Measurements from ENCODE around the gene HSPH1.
"Not testable (repeated sequence)": the region's sequence is repeated elsewhere in the genome, so short reads cannot be mapped to it uniquely, and the experiment has no call there.

The HSPH1 gene

DNA sequence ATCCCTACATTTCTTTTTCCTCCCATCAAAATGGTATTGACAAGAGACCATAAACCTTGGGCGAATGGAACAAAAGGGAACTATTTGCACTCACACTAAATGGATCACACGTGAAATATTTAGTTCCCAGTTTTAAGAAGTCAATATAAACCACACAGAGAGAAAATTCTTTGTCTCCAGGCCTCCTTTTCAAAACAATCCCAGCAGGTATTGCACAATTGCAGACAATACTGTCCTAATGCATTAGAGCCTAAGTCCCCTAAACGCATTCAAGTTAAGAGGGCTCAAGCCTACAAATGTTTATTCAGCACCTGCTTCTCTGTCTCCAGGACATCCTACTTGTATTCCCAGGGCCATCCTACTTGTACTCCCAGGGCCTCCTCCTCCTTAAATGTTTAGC, 36.8 kb upstream of the HSPH1 start:
- no peaks in the 10 kb centered on the region for H3K36me3 ChIP-seq (ENCODE audit: insufficient read depth, low read length)

DNA sequence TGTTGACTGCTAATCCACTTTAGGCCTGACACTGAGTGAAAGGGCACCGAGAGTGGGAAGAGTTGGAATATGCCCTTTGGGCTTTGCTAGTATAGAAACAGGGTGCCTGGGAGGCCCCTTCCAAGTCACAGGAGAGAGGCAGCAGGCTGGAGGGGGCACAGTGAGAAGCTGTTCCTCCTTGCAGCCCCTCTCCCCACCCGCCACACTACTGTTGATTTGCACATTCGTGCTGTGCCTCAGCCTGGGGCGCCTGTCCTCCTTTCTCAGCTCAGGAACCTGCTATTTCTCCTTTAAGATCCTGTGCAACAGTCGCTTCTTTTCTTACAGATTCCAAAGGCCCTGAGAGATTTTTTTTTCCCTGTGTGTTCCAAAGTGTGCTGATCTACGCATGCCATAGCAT, 35.3 kb upstream of the HSPH1 start:
- Histone ChIP-seq H3K27ac (ENCODE audit: low read depth, low read length) (no peak overlapping the region), H3K9ac (ENCODE audit: low read length) (no peak overlapping the region), H3K9me3 (ENCODE audit: low read length) (no peaks in the 10 kb centered on the region), H3K27me3 (ENCODE audit: control insufficient read depth in 1 of 2, insufficient read depth in 2 of 2, low read length in 2 of 2) (no peaks in the 10 kb centered on the region), H3K4me3 (ENCODE audit: low read depth in 1 of 2, low read length in 2 of 2) (no peak overlapping the region), H3K36me3 (ENCODE audit: insufficient read depth, low read length) (no peaks in the 10 kb centered on the region), H3K4me1 (ENCODE audit: insufficient read depth, low read length) (peaks cover 5% of the 10 kb centered on the region)

More for the DNA sequence above, 36.8 kb upstream of the HSPH1 start:
- Histone ChIP-seq H3K27ac (ENCODE audit: low read depth, low read length) (no peak overlapping the region), H3K4me3 (ENCODE audit: low read depth in 1 of 2, low read length in 2 of 2) (no peak overlapping the region), H3K4me1 (ENCODE audit: insufficient read depth, low read length) (peaks cover 5% of the 10 kb centered on the region), H3K9me3 (ENCODE audit: low read length) (no peaks in the 10 kb centered on the region), H3K27me3 (ENCODE audit: control insufficient read depth in 1 of 2, insufficient read depth in 2 of 2, low read length in 2 of 2) (no peaks in the 10 kb centered on the region), H3K9ac (ENCODE audit: low read length) (no peak overlapping the region)

DNA sequence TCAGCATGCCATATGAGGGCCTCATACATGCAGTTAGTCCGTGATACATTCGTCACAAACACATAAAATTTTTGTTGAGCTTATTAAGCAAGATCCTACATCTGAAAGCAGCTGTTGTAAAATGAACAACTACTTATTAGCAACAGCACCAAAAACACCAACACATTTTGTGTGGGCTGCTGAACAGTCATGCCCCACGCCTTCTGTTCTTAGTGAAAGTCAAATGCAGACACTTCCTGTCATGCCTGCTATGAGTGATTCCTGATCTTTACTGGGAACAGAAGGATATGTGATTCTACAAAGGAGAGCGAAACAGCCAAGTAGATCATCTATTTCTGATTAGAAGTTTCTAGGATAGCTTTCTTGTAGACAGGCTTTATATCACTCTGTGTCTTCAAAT, 33.9 kb upstream of the HSPH1 start:
- Histone ChIP-seq H3K27me3 (ENCODE audit: control insufficient read depth in 1 of 2, insufficient read depth in 2 of 2, low read length in 2 of 2) (no peaks in the 10 kb centered on the region), H3K9me3 (ENCODE audit: low read length) (no peaks in the 10 kb centered on the region), H3K27ac (ENCODE audit: low read depth, low read length) (no peak overlapping the region), H3K36me3 (ENCODE audit: insufficient read depth, low read length) (no peaks in the 10 kb centered on the region), H3K4me3 (ENCODE audit: low read depth in 1 of 2, low read length in 2 of 2) (no peak overlapping the region), H3K4me1 (ENCODE audit: insufficient read depth, low read length) (no peaks in the 10 kb centered on the region), H3K9ac (ENCODE audit: low read length) (no peak overlapping the region)

DNA sequence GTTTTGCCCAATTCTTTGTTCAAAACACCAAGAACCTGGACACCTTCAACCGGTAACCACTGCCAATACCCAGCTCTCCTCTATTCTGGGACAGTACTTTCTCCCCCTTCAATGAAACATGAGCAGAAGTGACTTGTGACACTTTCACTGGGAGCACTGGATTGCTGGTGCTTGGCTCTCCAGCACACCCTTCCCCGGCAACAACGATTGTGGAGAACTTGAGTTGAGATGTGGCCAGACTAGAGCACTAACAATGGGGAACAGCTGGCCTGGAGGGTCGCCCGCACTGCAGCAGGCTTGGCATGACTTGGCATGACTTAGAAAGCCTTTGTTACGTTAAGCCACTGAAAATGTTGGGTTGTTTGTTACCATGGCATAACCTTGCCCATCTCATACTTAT, 30.6 kb upstream of the HSPH1 start:
- Histone ChIP-seq H3K9me3 (ENCODE audit: low read length) (no peaks in the 10 kb centered on the region), H3K9ac (ENCODE audit: low read length) (no peak overlapping the region), H3K27me3 (ENCODE audit: control insufficient read depth in 1 of 2, insufficient read depth in 2 of 2, low read length in 2 of 2) (no peaks in the 10 kb centered on the region), H3K36me3 (ENCODE audit: insufficient read depth, low read length) (no peaks in the 10 kb centered on the region), H3K27ac (ENCODE audit: low read depth, low read length) (no peak overlapping the region), H3K4me3 (ENCODE audit: low read depth in 1 of 2, low read length in 2 of 2) (no peak overlapping the region), H3K4me1 (ENCODE audit: insufficient read depth, low read length) (no peaks in the 10 kb centered on the region)

DNA sequence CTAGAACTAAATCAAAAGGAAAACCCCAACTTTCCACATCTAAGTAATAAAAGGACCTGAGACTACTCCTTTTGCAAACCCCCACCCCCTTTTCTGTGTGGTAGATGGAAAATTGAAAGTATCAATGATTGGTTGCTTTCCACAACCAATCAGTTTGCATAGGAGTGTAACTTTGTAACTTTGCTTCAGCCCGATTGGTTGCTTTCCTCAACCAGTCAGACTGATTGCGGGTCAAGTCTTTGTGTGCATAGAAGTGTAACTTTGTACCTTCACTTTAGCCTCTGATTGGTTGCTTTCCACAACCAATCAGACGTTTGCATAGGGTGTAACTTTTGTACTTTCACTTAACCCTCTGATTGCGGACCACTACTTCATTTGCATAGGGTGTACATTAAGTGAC, 30.0 kb upstream of the HSPH1 start:
- Histone ChIP-seq H3K9ac (ENCODE audit: low read length) (no peak overlapping the region), H3K27ac (ENCODE audit: low read depth, low read length) (no peak overlapping the region), H3K36me3 (ENCODE audit: insufficient read depth, low read length) (no peaks in the 10 kb centered on the region), H3K4me1 (ENCODE audit: insufficient read depth, low read length) (no peaks in the 10 kb centered on the region), H3K9me3 (ENCODE audit: low read length) (no peaks in the 10 kb centered on the region), H3K27me3 (ENCODE audit: control insufficient read depth in 1 of 2, insufficient read depth in 2 of 2, low read length in 2 of 2) (no peaks in the 10 kb centered on the region), H3K4me3 (ENCODE audit: low read depth in 1 of 2, low read length in 2 of 2) (no peak overlapping the region)

DNA sequence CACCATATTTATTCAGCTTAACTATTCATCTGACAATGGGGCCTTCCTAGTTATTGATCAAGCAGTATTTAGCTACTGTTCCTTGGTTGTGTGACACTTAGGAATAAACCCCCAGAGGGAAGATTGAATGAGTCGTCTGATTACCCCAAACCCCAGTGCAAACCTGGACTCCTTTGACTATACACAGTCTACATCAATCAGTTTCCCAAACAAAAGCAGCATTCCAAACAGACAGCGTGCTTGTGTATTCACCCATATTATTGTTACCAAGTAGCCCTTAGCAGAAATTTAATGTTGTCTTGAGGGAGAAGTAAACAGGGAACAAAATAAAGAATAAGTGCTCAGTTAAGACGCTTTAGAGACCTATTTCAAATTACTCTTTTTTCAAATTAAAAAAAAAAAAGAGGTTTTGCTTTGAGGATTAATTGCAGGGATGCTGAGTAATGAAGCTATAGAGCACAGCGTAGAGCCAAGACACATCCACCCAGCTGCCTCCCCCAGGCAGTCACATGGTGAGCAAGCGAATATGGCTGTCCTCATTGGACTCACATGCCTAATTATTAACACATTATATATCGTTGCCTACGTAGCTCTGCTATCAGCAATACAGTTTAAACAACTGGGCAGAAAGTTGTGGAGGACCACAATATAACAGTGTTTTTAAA, 23.4 kb upstream of the HSPH1 start:
- no peak overlapping the region for H3K9ac ChIP-seq (ENCODE audit: low read length)
- no peaks in the 10 kb centered on the region for H3K27me3 ChIP-seq (ENCODE audit: control insufficient read depth in 1 of 2, insufficient read depth in 2 of 2, low read length in 2 of 2)
- no peak overlapping the region for H3K27ac ChIP-seq (ENCODE audit: low read depth, low read length)
- H3K4me3 ChIP-seq (ENCODE audit: low read depth in 1 of 2, low read length in 2 of 2): no peak overlapping the region
- H3K4me1 ChIP-seq (ENCODE audit: insufficient read depth, low read length): no peaks in the 10 kb centered on the region
- H3K9me3 ChIP-seq (ENCODE audit: low read length): no peaks in the 10 kb centered on the region
- no peaks in the 10 kb centered on the region for H3K36me3 ChIP-seq (ENCODE audit: insufficient read depth, low read length)

DNA sequence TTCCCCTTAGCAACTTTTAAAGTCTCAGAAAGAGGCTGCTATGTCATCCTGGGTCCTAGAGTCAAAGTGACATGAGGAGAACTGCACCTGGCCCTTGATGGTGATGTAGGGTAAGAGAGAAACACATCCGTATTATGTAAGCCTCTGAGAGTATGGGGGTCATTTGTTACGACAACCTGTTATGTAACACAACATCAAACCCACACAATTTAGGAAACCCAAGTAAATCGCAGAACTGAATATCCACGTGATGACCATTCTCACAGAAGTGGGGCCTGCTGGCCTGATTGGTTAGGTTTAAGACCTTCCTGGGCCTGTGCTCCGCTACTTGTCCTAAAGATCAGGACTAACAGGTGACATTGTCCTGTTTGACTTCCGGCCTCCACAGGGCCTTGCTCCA, 22.7 kb upstream of the HSPH1 start:
- H3K9ac ChIP-seq (ENCODE audit: low read length): no peak overlapping the region
- no peaks in the 10 kb centered on the region for H3K4me1 ChIP-seq (ENCODE audit: insufficient read depth, low read length)
- no peaks in the 10 kb centered on the region for H3K27me3 ChIP-seq (ENCODE audit: control insufficient read depth in 1 of 2, insufficient read depth in 2 of 2, low read length in 2 of 2)
- H3K9me3 ChIP-seq (ENCODE audit: low read length): no peaks in the 10 kb centered on the region
- H3K36me3 ChIP-seq (ENCODE audit: insufficient read depth, low read length): no peaks in the 10 kb centered on the region
- no peak overlapping the region for H3K27ac ChIP-seq (ENCODE audit: low read depth, low read length)
- H3K4me3 ChIP-seq (ENCODE audit: low read depth in 1 of 2, low read length in 2 of 2): no peak overlapping the region

DNA sequence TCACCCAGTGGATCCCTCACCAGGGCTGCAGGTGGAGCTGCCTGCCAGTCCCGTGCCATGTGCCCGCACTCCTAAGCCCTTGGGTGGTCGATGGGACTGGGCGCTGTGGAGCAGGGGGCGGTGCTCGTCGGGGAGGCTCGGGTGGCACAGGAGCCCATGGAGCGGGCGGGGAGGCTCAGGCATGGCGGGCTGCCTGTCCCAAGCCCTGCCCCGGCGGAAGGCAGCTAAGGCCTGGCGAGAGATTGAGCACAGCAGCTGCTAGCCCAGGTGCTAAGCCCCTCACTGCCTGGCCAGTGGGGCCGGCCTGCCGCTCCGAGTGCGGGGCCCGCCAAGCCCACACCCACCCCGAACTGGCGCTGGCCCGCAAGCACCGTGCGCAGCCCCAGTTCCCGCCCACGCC, 21.3 kb upstream of the HSPH1 start:
- Histone ChIP-seq H3K27me3 (ENCODE audit: control insufficient read depth in 1 of 2, insufficient read depth in 2 of 2, low read length in 2 of 2) (no peaks in the 10 kb centered on the region), H3K4me1 (ENCODE audit: insufficient read depth, low read length) (no peaks in the 10 kb centered on the region), H3K36me3 (ENCODE audit: insufficient read depth, low read length) (no peaks in the 10 kb centered on the region), H3K27ac (ENCODE audit: low read depth, low read length) (no peak overlapping the region), H3K9ac (ENCODE audit: low read length) (no peak overlapping the region), H3K4me3 (ENCODE audit: low read depth in 1 of 2, low read length in 2 of 2) (no peak overlapping the region), H3K9me3 (ENCODE audit: low read length) (no peaks in the 10 kb centered on the region)

DNA sequence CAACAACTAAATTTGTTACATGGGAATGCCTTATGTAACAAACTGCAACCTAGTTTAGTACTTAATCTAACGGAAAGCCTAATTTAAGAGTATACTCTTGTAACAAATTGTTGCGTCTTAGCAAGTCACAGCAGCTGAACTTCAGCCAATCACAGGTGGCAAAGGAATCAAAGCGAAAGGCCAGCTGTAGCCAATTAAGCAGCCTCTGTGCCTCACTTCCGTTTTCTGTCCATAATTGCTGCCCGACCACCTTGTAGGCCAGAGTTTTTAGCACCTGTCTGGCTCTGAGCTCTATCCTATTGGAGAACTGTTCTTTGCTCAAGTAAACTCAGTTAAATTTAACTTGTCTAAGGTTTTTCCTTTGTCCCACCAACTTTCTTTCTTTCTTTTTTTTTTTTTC, 18.1 kb upstream of the HSPH1 start:
- H3K27me3 ChIP-seq (ENCODE audit: control insufficient read depth in 1 of 2, insufficient read depth in 2 of 2, low read length in 2 of 2): no peaks in the 10 kb centered on the region

DNA sequence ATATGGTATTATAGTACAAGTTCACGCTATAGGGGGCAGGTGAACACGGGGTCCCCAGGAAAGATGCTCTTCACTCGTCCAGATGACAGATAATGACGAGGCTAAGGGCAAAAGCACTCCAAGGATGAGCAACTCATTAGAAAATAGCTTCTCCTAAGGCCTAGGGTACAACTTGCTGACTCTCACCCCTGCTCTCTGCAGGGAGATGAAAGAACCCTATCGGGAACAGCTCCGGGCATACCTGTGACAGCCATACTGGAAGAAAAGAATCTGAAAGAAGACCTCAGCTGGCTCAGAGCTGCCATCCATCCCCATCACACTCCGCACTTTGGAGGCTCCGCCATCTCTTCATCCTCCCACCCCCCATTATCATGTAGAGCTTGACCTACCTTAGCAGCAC, 17.5 kb upstream of the HSPH1 start:
- no peaks in the 10 kb centered on the region for H3K9me3 ChIP-seq (ENCODE audit: low read length)
- H3K27ac ChIP-seq (ENCODE audit: low read depth, low read length): no peak overlapping the region
- H3K36me3 ChIP-seq (ENCODE audit: insufficient read depth, low read length): no peaks in the 10 kb centered on the region
- H3K9ac ChIP-seq (ENCODE audit: low read length): no peak overlapping the region
- H3K4me1 ChIP-seq (ENCODE audit: insufficient read depth, low read length): no peaks in the 10 kb centered on the region
- no peaks in the 10 kb centered on the region for H3K27me3 ChIP-seq (ENCODE audit: control insufficient read depth in 1 of 2, insufficient read depth in 2 of 2, low read length in 2 of 2)
- H3K4me3 ChIP-seq (ENCODE audit: low read depth in 1 of 2, low read length in 2 of 2): no peak overlapping the region

More for the DNA sequence above, 18.1 kb upstream of the HSPH1 start:
- H3K9me3 ChIP-seq (ENCODE audit: low read length): no peaks in the 10 kb centered on the region
- no peak overlapping the region for H3K9ac ChIP-seq (ENCODE audit: low read length)
- no peaks in the 10 kb centered on the region for H3K4me1 ChIP-seq (ENCODE audit: insufficient read depth, low read length)
- H3K27ac ChIP-seq (ENCODE audit: low read depth, low read length): no peak overlapping the region
- H3K36me3 ChIP-seq (ENCODE audit: insufficient read depth, low read length): no peaks in the 10 kb centered on the region
- no peak overlapping the region for H3K4me3 ChIP-seq (ENCODE audit: low read depth in 1 of 2, low read length in 2 of 2)

DNA sequence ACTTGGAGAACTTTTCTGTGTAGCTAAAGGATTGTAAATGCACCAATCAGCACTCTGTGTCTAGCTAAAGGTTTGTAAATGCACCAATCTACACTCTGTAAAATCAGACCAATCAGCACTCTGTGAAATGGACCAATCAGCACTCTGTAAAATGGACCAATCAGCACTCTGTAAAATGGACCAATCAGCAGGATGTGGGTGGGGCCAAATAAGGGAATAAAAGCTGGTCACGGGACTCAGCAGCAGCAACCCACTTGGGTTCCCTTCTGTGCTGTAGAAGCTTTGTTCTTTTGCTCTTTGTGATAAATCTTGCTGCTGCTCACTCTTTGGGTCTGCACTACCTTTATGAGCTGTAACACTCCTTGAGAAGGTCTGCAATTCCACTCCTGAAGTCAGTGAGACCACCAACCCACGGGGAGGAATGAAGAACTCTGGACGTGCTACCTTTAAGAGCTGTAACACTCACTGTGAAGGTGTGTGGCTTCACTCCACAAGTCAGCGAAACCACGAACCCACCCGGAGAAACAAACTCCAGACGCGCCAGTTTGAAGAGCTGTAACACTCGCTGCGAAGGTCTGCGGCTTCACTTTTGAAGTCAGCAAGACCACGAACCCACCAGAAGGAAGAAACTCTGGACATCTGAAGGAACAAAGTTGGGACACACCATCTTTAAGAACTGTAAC, 16.2 kb upstream of the HSPH1 start:
- H3K27me3 ChIP-seq (ENCODE audit: control insufficient read depth in 1 of 2, insufficient read depth in 2 of 2, low read length in 2 of 2); H3K9ac ChIP-seq (ENCODE audit: low read length); H3K27ac ChIP-seq (ENCODE audit: low read depth, low read length); H3K4me1 ChIP-seq (ENCODE audit: insufficient read depth, low read length); H3K36me3 ChIP-seq (ENCODE audit: insufficient read depth, low read length); H3K9me3 ChIP-seq (ENCODE audit: low read length); H3K4me3 ChIP-seq (ENCODE audit: low read depth in 1 of 2, low read length in 2 of 2): not testable (repeated sequence)

All from muscle layer of colon (tissue), 2 donors.